ENCODE results near the gene CAPN5.

- TF ChIP-seq CTCF (IDR thresholded peaks at IDR 0.05) (no peak), POLR2AphosphoS5 (IDR thresholded peaks at IDR 0.05; ENCODE audit: insufficient read depth in 1 of 2, low read depth in 1 of 2) (peak in 1 of 2 donors; percentile 47), POLR2A (IDR thresholded peaks at IDR 0.05) (no peak)
Observed at GRCh38 chr11:77140231-77140851, 73.6 kb downstream of the CAPN5 start.
